NB4 (cell line): ENCODE measurements around the gene ACSS3.

Experiments used
- DNase-seq: peaks from one replicate; pipeline ENCODE4 v3.0.0; 2010; ENCODE audit warnings: low read depth
- H3K4me3 ChIP-seq: one replicate; pipeline ENCODE4 v1.5.1; 2011; ENCODE audit warnings: mild to moderate bottlenecking, low read depth, low read length, moderate library complexity
- CTCF ChIP-seq: IDR thresholded peaks from one replicate; pipeline ENCODE4 v1.5.1; 2012; ENCODE audit warnings: low read depth, low read length
- MAX ChIP-seq: IDR thresholded peaks from 2 replicates; pipeline ENCODE4 v1.6.1; 2011; ENCODE audit warnings: low read depth, low read length
- MYC ChIP-seq: IDR thresholded peaks from 2 replicates; pipeline ENCODE4 v1.6.1; 2011; ENCODE audit warnings: low read depth, low read length
- POLR2A ChIP-seq: IDR thresholded peaks from 2 replicates; pipeline ENCODE4 v1.6.1; 2011; ENCODE audit warnings: mild to moderate bottlenecking; ENCODE audit not compliant: insufficient read length; ENCODE audit errors: extremely low read depth

ACSS3 gene

GRCh38 chr12:81075539-81075938, 2.3 kb upstream of the ACSS3 start:
- no peak for DNase-seq
- TF ChIP-seq MYC (no peak), POLR2A (no peak), MAX (no peak), CTCF (no peak)
- no peak overlapping the region for H3K4me3 ChIP-seq

GRCh38 chr12:81077329-81077685, 572 bp upstream of the ACSS3 start:
- no peak overlapping the region for H3K4me3 ChIP-seq
- no peak for TF ChIP-seq POLR2A
- TF ChIP-seq MYC: no peak
- TF ChIP-seq CTCF: no peak
- no peak for TF ChIP-seq MAX
- no peak for DNase-seq

GRCh38 chr12:81078469-81079196, 754 bp downstream of the ACSS3 start:
- no peak overlapping the region for H3K4me3 ChIP-seq
- DNase-seq: no peak
- no peak for TF ChIP-seq POLR2A
- TF ChIP-seq CTCF: no peak
- TF ChIP-seq MYC: no peak
- no peak for TF ChIP-seq MAX

- DNase-seq: no peak
- H3K4me3 ChIP-seq: no peak overlapping the region
- no peak for TF ChIP-seq MAX
- no peak for TF ChIP-seq CTCF
- no peak for TF ChIP-seq POLR2A
- TF ChIP-seq MYC: no peak
Observed at GRCh38 chr12:81079280-81080076, 1.6 kb downstream of the ACSS3 start.

- no peak for DNase-seq
- TF ChIP-seq MAX: no peak
- no peak for TF ChIP-seq CTCF
- no peak for TF ChIP-seq POLR2A
- TF ChIP-seq MYC: no peak
- no peak overlapping the region for H3K4me3 ChIP-seq
Observed at GRCh38 chr12:81080431-81080983, 2.6 kb downstream of the ACSS3 start.
